Duodenal mucosa (tissue), 2 donors: ENCODE results near the gene KCTD8.

ENCODE experiments used
- H3K27ac ChIP-seq: one replicate; pipeline ENCODE4 v1.7.0; 2013; ENCODE audit warnings: low read depth, low read length
- H3K27me3 ChIP-seq, 2 donors: one replicate each; pipeline ENCODE4 v1.7.0; 2013; ENCODE audit warnings: low read length in 2 of 2, control low read depth in 1 of 2; ENCODE audit not compliant: insufficient read depth in 2 of 2, control insufficient read depth in 1 of 2
- H3K36me3 ChIP-seq, 2 donors: one replicate each; pipeline ENCODE4 v1.7.0; 2013; ENCODE audit warnings: low read length in 2 of 2, control low read depth in 1 of 2; ENCODE audit not compliant: insufficient read depth in 2 of 2, control insufficient read depth in 1 of 2
- H3K4me1 ChIP-seq, 2 donors: one replicate each; pipeline ENCODE4 v1.7.0; 2013; ENCODE audit warnings: low read length in 2 of 2, control low read depth in 1 of 2; ENCODE audit not compliant: insufficient read depth in 2 of 2, control insufficient read depth in 1 of 2
- H3K4me3 ChIP-seq, 2 donors: one replicate each; pipeline ENCODE4 v1.7.0; 2013; ENCODE audit warnings: low read length in 2 of 2, low read depth in 1 of 2
- H3K9ac ChIP-seq, 2 donors: one replicate each; pipeline ENCODE4 v1.7.0; 2013; ENCODE audit warnings: low read length in 2 of 2, low read depth in 1 of 2
- H3K9me3 ChIP-seq, 2 donors: one replicate each; pipeline ENCODE4 v1.7.0; 2013; ENCODE audit warnings: low read length in 2 of 2, control low read depth in 1 of 2; ENCODE audit not compliant: control insufficient read depth in 1 of 2

KCTD8 gene

GRCh38 chr4:44448521-44449461 is at the start of gene KCTD8:
Gene KCTD8 (minus strand): TSS chr4:44448809.
- no peak within 1 kb of the TSS for H3K9ac ChIP-seq
- no peak within 1 kb of the TSS for H3K27ac ChIP-seq

DNA sequence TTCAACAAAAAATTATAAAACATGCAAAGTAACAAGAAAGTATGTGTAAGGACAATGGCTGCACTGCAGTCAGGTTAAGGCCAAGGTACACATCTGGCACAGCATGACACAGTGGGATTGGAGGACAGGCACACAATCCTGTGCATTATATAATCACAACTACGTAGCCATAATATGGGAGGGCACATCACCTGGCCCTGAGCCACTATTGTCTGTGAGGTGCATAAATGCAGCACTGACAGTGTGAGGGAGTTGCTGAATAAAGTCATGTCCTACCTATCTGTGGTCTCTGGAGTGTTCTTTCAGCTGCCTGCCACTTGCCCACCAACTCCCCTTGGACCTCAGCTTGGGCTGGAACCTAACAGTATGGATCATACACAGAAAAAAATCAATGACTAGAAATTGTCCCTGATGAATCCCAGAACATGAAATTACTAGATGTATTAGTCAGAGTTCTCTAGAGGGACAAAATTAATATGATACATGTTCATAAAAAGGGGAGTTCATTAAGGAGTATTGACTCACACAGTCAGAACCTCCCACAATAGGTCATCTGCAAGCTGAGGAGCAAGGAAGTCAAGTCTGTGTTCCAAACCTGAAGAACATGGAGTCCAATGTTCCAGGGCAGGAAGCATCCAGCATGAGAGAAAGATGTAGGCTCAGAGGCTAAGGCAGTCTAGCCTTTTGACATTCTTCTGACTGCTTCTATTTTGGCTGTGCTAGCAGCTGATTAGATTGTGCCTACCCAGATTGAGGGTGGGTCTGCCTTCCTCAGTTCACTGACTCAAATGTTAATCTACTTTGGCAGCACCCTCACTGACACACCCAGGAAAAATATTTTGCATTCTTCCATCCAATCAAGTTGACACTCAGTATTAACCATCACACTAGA is 46.4 kb upstream of the KCTD8 start:
- H3K4me1 ChIP-seq, result no peaks in the 10 kb centered on the region
- no peak overlapping the region for H3K27ac ChIP-seq
- no peaks in the 10 kb centered on the region for H3K36me3 ChIP-seq
- H3K4me3 ChIP-seq, result no peak overlapping the region
- H3K27me3 ChIP-seq, result no peaks in the 10 kb centered on the region
- H3K9ac ChIP-seq, result no peak overlapping the region
- H3K9me3 ChIP-seq, result no peaks in the 10 kb centered on the region

More at GRCh38 chr4:44448521-44449461, at the start of gene KCTD8:
- Histone ChIP-seq H3K27me3 (peaks cover 9 to 40% of the 10 kb centered on the region in 2 donors), H3K9me3 (no peaks in the 10 kb centered on the region), H3K4me1 (peaks cover 0 to 5% of the 10 kb centered on the region in 2 donors), H3K4me3 (peak within 1 kb of the TSS; percentile 45 to 67), H3K36me3 (no peaks in the 10 kb centered on the region)

DNA sequence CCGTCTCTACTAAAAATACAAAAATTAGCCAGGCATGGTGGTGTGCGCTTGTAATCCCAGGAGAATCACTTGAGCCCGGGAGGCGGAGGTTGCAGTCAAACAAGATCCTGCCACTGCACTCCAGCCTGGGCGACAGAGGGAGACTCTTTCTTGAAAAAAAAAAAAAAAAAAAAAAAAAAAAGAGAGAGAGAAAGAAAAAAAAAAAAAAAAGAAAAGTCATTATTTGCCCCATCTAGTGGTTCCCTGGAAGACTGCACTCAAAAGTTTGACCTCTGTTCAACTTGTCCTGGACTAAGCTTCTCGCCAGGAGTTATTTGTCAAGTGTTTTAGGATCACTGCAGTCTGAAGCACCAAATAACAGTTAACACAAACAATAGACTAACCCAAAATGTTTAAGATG is 45.3 kb upstream of the KCTD8 start:
- no peak overlapping the region for H3K27ac ChIP-seq
- no peaks in the 10 kb centered on the region for H3K27me3 ChIP-seq
- H3K4me3 ChIP-seq, result no peak overlapping the region
- no peaks in the 10 kb centered on the region for H3K9me3 ChIP-seq
- no peak overlapping the region for H3K9ac ChIP-seq
- H3K4me1 ChIP-seq, result no peaks in the 10 kb centered on the region
- H3K36me3 ChIP-seq, result no peaks in the 10 kb centered on the region

DNA sequence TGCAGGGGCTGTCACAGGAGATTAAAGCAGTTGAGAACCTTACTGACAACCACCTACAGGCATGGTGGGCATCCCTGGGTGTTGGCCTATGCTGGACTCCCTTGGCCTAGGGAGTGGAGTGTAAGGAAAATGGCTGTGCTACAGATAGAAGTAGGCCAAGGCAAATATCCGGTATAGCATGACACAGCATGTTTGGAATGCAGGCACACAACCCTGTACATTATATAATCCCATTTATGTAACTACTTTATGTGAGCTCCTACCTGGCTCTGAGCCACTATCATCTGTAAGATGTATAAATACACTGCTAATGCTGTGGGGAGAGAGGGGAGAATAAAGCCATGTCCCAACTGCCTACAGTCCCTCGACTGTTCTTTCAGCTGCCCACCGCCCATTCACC is 38.7 kb upstream of the KCTD8 start:
- H3K36me3 ChIP-seq, result no peaks in the 10 kb centered on the region
- no peaks in the 10 kb centered on the region for H3K27me3 ChIP-seq
- no peaks in the 10 kb centered on the region for H3K4me1 ChIP-seq
- H3K9me3 ChIP-seq, result peaks cover 5 to 13% of the 10 kb centered on the region in 2 donors
- H3K9ac ChIP-seq, result no peak overlapping the region
- H3K27ac ChIP-seq, result no peak overlapping the region
- no peak overlapping the region for H3K4me3 ChIP-seq

GRCh38 chr4:44479731-44480130 is 31.1 kb upstream of the KCTD8 start:
- Histone ChIP-seq H3K4me3 (no peak overlapping the region), H3K9me3 (no peaks in the 10 kb centered on the region), H3K4me1 (no peaks in the 10 kb centered on the region), H3K36me3 (no peaks in the 10 kb centered on the region), H3K27ac (no peak overlapping the region), H3K9ac (no peak overlapping the region), H3K27me3 (no peaks in the 10 kb centered on the region)

GRCh38 chr4:44462259-44462658 is 13.7 kb upstream of the KCTD8 start:
- Histone ChIP-seq H3K27ac (no peak overlapping the region), H3K27me3 (no peaks in the 10 kb centered on the region), H3K9ac (no peak overlapping the region), H3K36me3 (no peaks in the 10 kb centered on the region), H3K4me3 (no peak overlapping the region), H3K9me3 (no peaks in the 10 kb centered on the region), H3K4me1 (no peaks in the 10 kb centered on the region)

GRCh38 chr4:44447563-44448504 is 775 bp downstream of the KCTD8 start:
- Histone ChIP-seq H3K27me3 (peaks cover 9 to 40% of the 10 kb centered on the region in 2 donors), H3K9ac (no peak overlapping the region), H3K36me3 (no peaks in the 10 kb centered on the region), H3K9me3 (no peaks in the 10 kb centered on the region), H3K27ac (no peak overlapping the region), H3K4me1 (peaks cover 0 to 5% of the 10 kb centered on the region in 2 donors), H3K4me3 (peak overlapping the region; percentile 45 to 67)

GRCh38 chr4:44446801-44447562 is 1.6 kb downstream of the KCTD8 start:
- Histone ChIP-seq H3K9me3 (no peaks in the 10 kb centered on the region), H3K27ac (no peak overlapping the region), H3K9ac (no peak overlapping the region), H3K27me3 (peaks cover 9 to 40% of the 10 kb centered on the region in 2 donors), H3K4me1 (peaks cover 0 to 5% of the 10 kb centered on the region in 2 donors), H3K36me3 (no peaks in the 10 kb centered on the region), H3K4me3 (no peak overlapping the region)

- no peak overlapping the region for H3K27ac ChIP-seq
Measured at GRCh38 chr4:44446191-44446590, 2.4 kb downstream of the KCTD8 start.

More at GRCh38 chr4:44446191-44446590, 2.4 kb downstream of the KCTD8 start:
- Histone ChIP-seq H3K27me3 (peaks cover 9 to 40% of the 10 kb centered on the region in 2 donors), H3K9ac (no peak overlapping the region), H3K4me1 (peaks cover 0 to 5% of the 10 kb centered on the region in 2 donors), H3K9me3 (no peaks in the 10 kb centered on the region), H3K36me3 (no peaks in the 10 kb centered on the region), H3K4me3 (no peak overlapping the region)
